Astrocyte (in vitro differentiated cells and primary cell): ENCODE measurements around the gene ENOX1.

Source experiments
- CTCF ChIP-seq: IDR thresholded peaks from 2 replicates; pipeline ENCODE4 v1.5.1; 2011; ENCODE audit warnings: low read depth, mild to moderate bottlenecking, inconsistent platforms, low read length, moderate library complexity; ENCODE audit not compliant: insufficient read depth
- EZH2 ChIP-seq: IDR thresholded peaks from 2 replicates; pipeline ENCODE4 v1.6.1; 2012; ENCODE audit warnings: mild to moderate bottlenecking, low read length, inconsistent platforms; ENCODE audit not compliant: insufficient read depth

GRCh38 chr13:43546816-43547215 lies 240.0 kb downstream of the ENOX1 start:
- TF ChIP-seq CTCF (no peak), EZH2 (no peak)
